MCF 10A (cell line): Measurements from ENCODE around the gene ABCC8. TPM values are rescaled to one million over a fixed set of nuclear protein-coding genes. Genes with fewer than 3 reads are reported as not detected.

ENCODE experiments used
- BruUV-seq: library from RNA; stranded (reverse); fragments of 400-500 nt; replicated peaks from 2 replicates; lab custom pipeline; 2021; lab: Mats Ljungman, UMichigan
- CTCF ChIA-PET: fragments of 300-600 bp; sonication (Branson Sonifier 250); formaldehyde crosslinking; extraction: SDS; loops from one replicate; lab custom pipeline; 2021; ENCODE audit warnings: antibody characterized with exemption, inconsistent platforms; lab: Yijun Ruan, JAX
- POLR2A ChIA-PET: fragments of 300-600, 350-650 bp; sonication (Branson Sonifier 250); formaldehyde crosslinking; extraction: SDS; loops from one replicate; lab custom pipeline; 2020; ENCODE audit warnings: antibody characterized with exemption, inconsistent platforms; lab: Yijun Ruan, JAX
- DNase-seq: peaks from one replicate; pipeline ENCODE4 v3.0.0-alpha.2; 2018; ENCODE audit not compliant: unreplicated experiment
- H3K27ac Mint-ChIP-seq: one replicate; pipeline ENCODE4 v1.8.0; 2022; ENCODE audit warnings: mild to moderate bottlenecking, low read depth, mixed read lengths; ENCODE audit not compliant: unreplicated experiment
- H3K27me3 Mint-ChIP-seq: one replicate; pipeline ENCODE4 v1.8.0; 2022; ENCODE audit warnings: mixed read lengths; ENCODE audit not compliant: insufficient read depth, unreplicated experiment
- H3K36me3 Mint-ChIP-seq: one replicate; pipeline ENCODE4 v1.8.0; 2022; ENCODE audit warnings: mild to moderate bottlenecking, moderate library complexity, mixed read lengths; ENCODE audit not compliant: insufficient read depth, unreplicated experiment
- H3K4me1 Mint-ChIP-seq: one replicate; pipeline ENCODE4 v1.8.0; 2022; ENCODE audit warnings: mixed read lengths; ENCODE audit not compliant: insufficient read depth, unreplicated experiment
- H3K4me3 Mint-ChIP-seq: one replicate; pipeline ENCODE4 v1.8.0; 2022; ENCODE audit warnings: mild to moderate bottlenecking, moderate library complexity, mixed read lengths; ENCODE audit not compliant: unreplicated experiment
- H3K9me3 Mint-ChIP-seq: one replicate; pipeline ENCODE4 v1.8.0; 2022; ENCODE audit warnings: mixed read lengths; ENCODE audit not compliant: unreplicated experiment
- CTCF ChIP-seq: fragments of 200-600 bp; IDR thresholded peaks from one replicate; pipeline ENCODE4 v1.8.0; 2022; ENCODE audit warnings: antibody characterized with exemption, mild to moderate bottlenecking; ENCODE audit not compliant: unreplicated experiment
- intact Hi-C: fragments of 100-400 bp; cut with micrococcal nuclease; formaldehyde crosslinking; loops from 2 replicates; pipeline ENCODE4 v1.14.1; 2022
- total RNA-seq: library from RNA; stranded (reverse); gene quantifications from 2 replicates; pipeline ENCODE4 v1.2.3, GENCODE V29; 2022

The ABCC8 gene
- total RNA-seq, 1 experiment from 2014 or later, result not detected

GRCh38 chr11:17354601-17354991 lies 122.0 kb downstream of the ABCC8 start:
- intact Hi-C loops, result loop anchor here (5.0 kb wide), 2 partner anchors 77 to 277 kb away; partner anchors contain the start of genes NUCB2 and RPS13
- ChIA-PET CTCF (interaction anchor here (0.6 to 4.6 kb wide), 28 partner anchors 10 to 1633 kb away, joined by 3 to 34 read pairs (median 4); partner anchors contain the start of gene SAA2), POLR2A (interaction anchor here (0.6 to 4.1 kb wide), 13 partner anchors 11 to 293 kb away, joined by 3 to 32 read pairs (median 5); partner anchors contain the start of genes KCNJ11, NUCB2, PIK3C2A and RPS13)
- no peaks in the 10 kb centered on the region for H3K27me3 Mint-ChIP-seq
- H3K4me1 Mint-ChIP-seq, result peaks cover 5% of the 10 kb centered on the region
- H3K9me3 Mint-ChIP-seq, result no peaks in the 10 kb centered on the region
- H3K36me3 Mint-ChIP-seq, result peaks cover 22% of the 10 kb centered on the region
- H3K4me3 Mint-ChIP-seq, result peak overlapping the region; percentile 75
- peak overlapping the region; percentile 21 for H3K27ac Mint-ChIP-seq
- TF ChIP-seq CTCF, result peak; percentile 43
- BruUV-seq, result no TSS peak
- DNase-seq, result peak; percentile 82

GRCh38 chr11:17353821-17354600 lies 122.6 kb downstream of the ABCC8 start:
- peak; percentile 26 for DNase-seq
- no peak for TF ChIP-seq CTCF
- peaks cover 16% of the 10 kb centered on the region for H3K36me3 Mint-ChIP-seq
- H3K27me3 Mint-ChIP-seq, result no peaks in the 10 kb centered on the region
- POLR2A ChIA-PET, result interaction anchor here (0.7 to 4.1 kb wide), 19 partner anchors 12 to 616 kb away, joined by 3 to 32 read pairs (median 5); partner anchors contain the start of genes C11orf58, KCNJ11, NUCB2 and PIK3C2A
- no TSS peak for BruUV-seq
- intact Hi-C loops, result loop anchor here (1.0 to 5.0 kb wide), 3 partner anchors 77 to 277 kb away; partner anchors contain the start of genes NUCB2 and RPS13
- CTCF ChIA-PET, result interaction anchor here (0.6 to 4.6 kb wide), 28 partner anchors 9 to 1634 kb away, joined by 3 to 34 read pairs (median 4); no protein-coding TSS in a partner anchor
- peaks cover 5% of the 10 kb centered on the region for H3K4me1 Mint-ChIP-seq
- peak overlapping the region; percentile 75 for H3K4me3 Mint-ChIP-seq
- H3K9me3 Mint-ChIP-seq, result no peaks in the 10 kb centered on the region
- peak overlapping the region; percentile 21 for H3K27ac Mint-ChIP-seq

- DNase-seq, result peak; percentile 76
- intact Hi-C loops, result loop anchor here (1.0 to 5.0 kb wide), 3 partner anchors 76 to 276 kb away; partner anchors contain the start of genes NUCB2 and RPS13
- Mint-ChIP-seq H3K27ac (peak overlapping the region; percentile 21), H3K36me3 (peaks cover 10% of the 10 kb centered on the region), H3K4me3 (peak overlapping the region; percentile 75), H3K9me3 (no peaks in the 10 kb centered on the region), H3K4me1 (peaks cover 5% of the 10 kb centered on the region), H3K27me3 (no peaks in the 10 kb centered on the region)
- no peak for TF ChIP-seq CTCF
- ChIA-PET POLR2A (interaction anchor here (0.5 to 4.1 kb wide), 17 partner anchors 12 to 615 kb away, joined by 3 to 32 read pairs (median 5); partner anchors contain the start of genes C11orf58, NUCB2, PIK3C2A and RPS13), CTCF (interaction anchor here (0.5 to 4.6 kb wide), 19 partner anchors 8 to 567 kb away, joined by 3 to 34 read pairs (median 5); no protein-coding TSS in a partner anchor)
- TSS peak; percentile 61 for BruUV-seq
These were observed 123.5 kb downstream of the ABCC8 start for GRCh38 chr11:17352950-17353820.
